HG03095 (cell line): ENCODE results near the gene ARHGDIB.

ENCODE experiments used
- ATAC-seq: cut with Tn5 transposase; IDR thresholded peaks from one replicate; pipeline ENCODE4 v1.9.1; 2021; ENCODE audit warnings: moderate library complexity; ENCODE audit not compliant: unreplicated experiment

Gene ARHGDIB

GRCh38 chr12:14934511-14934910, 26.9 kb downstream of the ARHGDIB start:
- no peak for ATAC-seq

GRCh38 chr12:14931791-14932560, 29.4 kb downstream of the ARHGDIB start:
- no peak for ATAC-seq

- no peak for ATAC-seq
Measured at GRCh38 chr12:14931359-14931758, 30.0 kb downstream of the ARHGDIB start.

- ATAC-seq, result no peak
Measured at GRCh38 chr12:14930299-14930698, 31.1 kb downstream of the ARHGDIB start.

GRCh38 chr12:14928931-14929330, 32.5 kb downstream of the ARHGDIB start:
- no peak for ATAC-seq

- no peak for ATAC-seq
Measured at GRCh38 chr12:14927267-14927666, 34.1 kb downstream of the ARHGDIB start.

GRCh38 chr12:14924541-14924940, 36.9 kb downstream of the ARHGDIB start:
- ATAC-seq, result no peak

- no peak for ATAC-seq
Measured at GRCh38 chr12:14923944-14924343, 37.5 kb downstream of the ARHGDIB start.

- no peak for ATAC-seq
Measured at GRCh38 chr12:14921218-14921617, 40.2 kb downstream of the ARHGDIB start.

GRCh38 chr12:14920475-14921126, 40.8 kb downstream of the ARHGDIB start:
- no peak for ATAC-seq

- ATAC-seq, result no peak
Measured at GRCh38 chr12:14919455-14919854, 41.9 kb downstream of the ARHGDIB start.

GRCh38 chr12:14915736-14916135, 45.7 kb downstream of the ARHGDIB start:
- no peak for ATAC-seq

- ATAC-seq, result no peak
Measured at GRCh38 chr12:14913381-14913781, 48.0 kb downstream of the ARHGDIB start.

GRCh38 chr12:14911131-14911530, 50.3 kb downstream of the ARHGDIB start:
- no peak for ATAC-seq

- no peak for ATAC-seq
Measured at GRCh38 chr12:14910090-14910915, 51.1 kb downstream of the ARHGDIB start.

GRCh38 chr12:14907953-14908352, 53.4 kb downstream of the ARHGDIB start:
- no peak for ATAC-seq

GRCh38 chr12:14906114-14906513, 55.3 kb downstream of the ARHGDIB start:
- no peak for ATAC-seq

GRCh38 chr12:14905269-14906004, 56.0 kb downstream of the ARHGDIB start:
- ATAC-seq, result no peak

- ATAC-seq, result no peak
Measured at GRCh38 chr12:14904854-14905253, 56.5 kb downstream of the ARHGDIB start.

GRCh38 chr12:14903386-14904098, 57.9 kb downstream of the ARHGDIB start:
- no peak for ATAC-seq
